ENCODE data around the gene RBM38. TPM values are rescaled to one million over a fixed set of nuclear protein-coding genes. Genes with fewer than 3 reads are reported as not detected.

RBM38 gene
- polyA plus RNA-seq, 2 of the 4 experiments (the other 2 are of a cell fraction), result 6.6 to 14.2 TPM

DNA sequence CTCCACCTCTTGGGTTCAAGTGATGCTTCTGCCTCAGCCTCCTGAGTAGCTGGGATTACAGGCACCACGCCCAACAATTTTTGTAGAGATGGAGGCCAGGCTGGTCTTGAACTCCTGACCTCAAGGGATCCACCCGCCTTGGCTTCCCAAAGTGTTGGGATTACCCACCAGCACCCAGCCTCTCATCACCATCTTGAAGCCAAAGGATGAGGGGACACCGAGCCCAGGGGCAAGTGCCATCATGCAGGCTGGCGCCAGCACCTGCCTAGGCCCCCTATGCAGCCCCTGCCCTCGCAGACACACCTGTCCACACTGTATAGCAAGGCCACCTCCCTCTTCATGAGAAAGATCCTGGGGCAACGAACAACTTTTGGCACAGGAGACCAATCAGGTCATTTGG is 5.3 kb upstream of the RBM38 start:
- no peak overlapping the region for H3K4me2 ChIP-seq
- DNase-seq (ENCODE audit: low read depth in 1 of 2, low spot score in 1 of 2), result no peak
- ATAC-seq, result no peak
- no peak for FAIRE-seq
- H3K27ac ChIP-seq, result no peak overlapping the region
- no peaks in the 10 kb centered on the region for H3K4me1 ChIP-seq
- POLR2A ChIA-PET, result no interaction called here
- H3K9me3 ChIP-seq, result no peaks in the 10 kb centered on the region
- H3K4me3 ChIP-seq, result no peak overlapping the region
- CTCF ChIA-PET, result interaction anchor here (1.3 to 7.6 kb wide), 2 partner anchors 18 to 108 kb away, joined by 4 to 97 read pairs; no protein-coding TSS in a partner anchor
- 96% methylated on average over 6 of the region's 6 CpGs for WGBS (ENCODE audit: missing lambda C conversion rate)
- TF ChIP-seq JUN (IDR thresholded peaks at IDR 0.05) (no peak), HOXB5 (CRISPR knock-in tag; IDR thresholded peaks at IDR 0.05) (no peak), RFX5 (IDR thresholded peaks at IDR 0.05) (no peak), FOSL2 (IDR thresholded peaks at IDR 0.05) (no peak), FOSL2 (CRISPR knock-in tag; IDR thresholded peaks at IDR 0.05) (no peak), POLR2AphosphoS2 (conservative IDR thresholded peaks at IDR 0.05; ENCODE audit: low read length) (no peak), PHF8 (IDR thresholded peaks at IDR 0.05; ENCODE audit: borderline replicate concordance, low read depth) (no peak), NPAS2 (CRISPR knock-in tag; IDR thresholded peaks at IDR 0.05; ENCODE audit: borderline replicate concordance) (no peak), MAX (IDR thresholded peaks at IDR 0.05) (no peak), TP53 (CRISPR knock-in tag; IDR thresholded peaks at IDR 0.05) (no peak), CBX2 (IDR thresholded peaks at IDR 0.05; ENCODE audit: borderline replicate concordance, low read depth) (no peak)

DNA sequence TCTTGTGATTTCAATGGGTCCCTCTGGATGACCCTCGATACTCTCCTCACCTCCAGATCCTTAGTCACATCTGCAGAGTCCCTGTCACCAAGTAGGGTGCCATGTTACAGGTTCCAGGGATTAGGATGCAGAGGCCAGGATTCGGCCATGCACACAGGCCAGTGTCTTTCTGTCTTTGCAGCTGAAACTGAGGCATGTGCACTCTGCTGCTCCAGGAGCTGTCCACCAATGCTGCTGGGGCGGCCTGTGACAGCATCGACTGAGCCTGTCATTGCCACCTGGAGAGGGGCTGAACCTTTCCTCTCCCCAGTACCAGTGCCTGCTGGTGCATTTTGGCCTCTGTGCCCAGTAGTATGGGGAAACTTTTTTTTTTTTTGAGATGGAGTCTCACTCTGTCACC is 4.4 kb upstream of the RBM38 start:
- no peak overlapping the region for H3K4me3 ChIP-seq
- whole genome bisulfite sequencing (ENCODE audit: missing lambda C conversion rate), result 83% methylated on average over 4 of the region's 4 CpGs
- no peak overlapping the region for H3K27ac ChIP-seq
- FAIRE-seq (no peak), DNase-seq (ENCODE audit: low read depth in 1 of 2, low spot score in 1 of 2) (no peak), ATAC-seq (no peak)
- TF ChIP-seq E2F6 (IDR thresholded peaks at IDR 0.05; ENCODE audit: borderline replicate concordance, low read depth) (no peak), NR3C1 (IDR thresholded peaks at IDR 0.05) (no peak), RCOR1 (IDR thresholded peaks at IDR 0.05; ENCODE audit: low read depth, low read length) (no peak), ZNF302 (CRISPR knock-in tag; IDR thresholded peaks at IDR 0.05) (no peak), BHLHE40 (IDR thresholded peaks at IDR 0.05; ENCODE audit: low read depth, low read length) (no peak), TFCP2L1 (CRISPR knock-in tag; IDR thresholded peaks at IDR 0.05) (no peak), CHD4 (IDR thresholded peaks at IDR 0.05; ENCODE audit: borderline replicate concordance) (no peak), ESRRA (IDR thresholded peaks at IDR 0.05; ENCODE audit: borderline replicate concordance, low read length) (no peak), EHMT2 (IDR thresholded peaks at IDR 0.05; ENCODE audit: low read depth) (no peak), CBX8 (IDR thresholded peaks at IDR 0.05) (no peak), PBX3 (IDR thresholded peaks at IDR 0.05) (no peak), BCL3 (IDR thresholded peaks at IDR 0.05) (no peak), JUNB (IDR thresholded peaks at IDR 0.05) (no peak), MAX (IDR thresholded peaks at IDR 0.05) (no peak), ATOH8 (CRISPR knock-in tag; IDR thresholded peaks at IDR 0.05; ENCODE audit: low read depth) (no peak)
- H3K9me3 ChIP-seq, result no peaks in the 10 kb centered on the region
- ChIA-PET CTCF (interaction anchor here (1.2 kb wide), 1 partner anchor 109 kb away, joined by 5 read pairs; no protein-coding TSS in a partner anchor), POLR2A (no interaction called here)
- no peaks in the 10 kb centered on the region for H3K4me1 ChIP-seq
- no peak overlapping the region for H3K4me2 ChIP-seq
